HT-29 (cell line): ENCODE measurements around the gene ZNF574. TPM values are rescaled to one million over a fixed set of nuclear protein-coding genes. Genes with fewer than 3 reads are reported as not detected.
A peak's percentile ranks its signal among the peaks of the same experiment; 100 is the strongest.
"Not testable (repeated sequence)": the region's sequence is repeated elsewhere in the genome, so short reads cannot be mapped to it uniquely, and the experiment has no call there.

Experiments used
- DNase-seq: peaks from one replicate; pipeline ENCODE4 v3.0.0-alpha.2; 2015; ENCODE audit warnings: low spot score
- total RNA-seq: library from RNA; depleted of rRNA; stranded (reverse); fragments of >200 nt; shearing (Covaris generic); gene quantifications from 2 replicates; pipeline ENCODE4 v1.2.3, GENCODE V29; 2014

ZNF574 gene
- total RNA-seq, 1 experiment from 2014 or later, result 48.5 TPM

DNA sequence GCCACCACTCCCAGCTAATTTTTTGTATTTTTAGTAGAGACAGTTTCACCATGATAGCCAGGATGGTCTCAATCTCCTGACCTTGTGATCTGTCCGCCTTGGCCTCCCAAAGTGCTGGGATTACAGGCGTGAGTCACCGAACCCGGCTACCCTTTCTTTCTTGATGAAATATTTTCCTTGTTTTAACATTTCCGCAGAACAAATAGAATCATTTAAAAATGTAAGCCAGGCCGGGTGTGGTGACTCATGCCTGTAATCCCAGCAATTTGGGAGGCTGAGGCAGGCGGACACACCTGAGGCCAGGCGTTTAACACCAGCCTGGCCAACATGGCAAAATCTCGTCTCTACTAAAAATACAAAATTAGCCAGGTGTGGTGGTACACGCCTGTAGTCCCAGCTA lies 24.3 kb downstream of the ZNF574 start:
- DNase-seq, result not testable (repeated sequence)

DNA sequence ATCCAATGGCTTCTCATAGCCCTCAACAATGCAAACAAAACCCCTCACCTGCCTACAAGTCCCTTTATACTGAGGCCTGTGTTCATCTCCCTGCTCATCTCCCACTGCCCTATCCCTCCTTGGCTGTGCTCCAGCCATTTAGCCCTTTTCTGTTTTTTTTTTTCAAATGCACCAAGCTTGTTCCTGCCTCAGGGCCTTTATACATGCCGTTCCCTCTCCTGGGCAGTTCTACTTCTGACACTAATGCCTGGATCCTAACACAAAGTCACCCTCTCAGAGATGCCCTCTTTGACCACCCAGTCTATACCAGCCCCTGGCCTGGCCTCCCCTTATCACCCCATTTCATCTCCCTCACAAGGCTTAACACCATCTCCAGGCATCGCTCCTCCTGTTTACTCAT lies 26.9 kb downstream of the ZNF574 start:
- DNase-seq, result no peak

DNA sequence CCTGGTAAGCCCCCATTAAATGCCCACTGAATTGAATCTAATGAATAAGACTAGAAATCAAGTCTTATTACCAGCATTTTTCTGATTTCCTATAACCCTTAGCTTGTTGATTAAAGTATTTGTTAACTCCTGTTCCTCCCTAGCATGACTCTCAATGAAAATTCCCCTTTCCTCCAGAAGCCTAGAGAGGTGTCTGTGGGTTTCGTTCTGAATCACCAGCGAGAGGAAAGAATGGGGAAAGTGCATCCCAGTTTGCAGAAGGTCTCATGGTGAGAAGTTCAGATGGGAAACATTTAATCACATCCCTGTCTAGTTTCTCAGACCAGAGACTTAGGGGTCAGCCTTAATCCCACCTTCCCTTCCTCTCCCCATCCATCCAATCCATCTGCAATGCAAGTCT lies 29.4 kb downstream of the ZNF574 start:
- no peak for DNase-seq

DNA sequence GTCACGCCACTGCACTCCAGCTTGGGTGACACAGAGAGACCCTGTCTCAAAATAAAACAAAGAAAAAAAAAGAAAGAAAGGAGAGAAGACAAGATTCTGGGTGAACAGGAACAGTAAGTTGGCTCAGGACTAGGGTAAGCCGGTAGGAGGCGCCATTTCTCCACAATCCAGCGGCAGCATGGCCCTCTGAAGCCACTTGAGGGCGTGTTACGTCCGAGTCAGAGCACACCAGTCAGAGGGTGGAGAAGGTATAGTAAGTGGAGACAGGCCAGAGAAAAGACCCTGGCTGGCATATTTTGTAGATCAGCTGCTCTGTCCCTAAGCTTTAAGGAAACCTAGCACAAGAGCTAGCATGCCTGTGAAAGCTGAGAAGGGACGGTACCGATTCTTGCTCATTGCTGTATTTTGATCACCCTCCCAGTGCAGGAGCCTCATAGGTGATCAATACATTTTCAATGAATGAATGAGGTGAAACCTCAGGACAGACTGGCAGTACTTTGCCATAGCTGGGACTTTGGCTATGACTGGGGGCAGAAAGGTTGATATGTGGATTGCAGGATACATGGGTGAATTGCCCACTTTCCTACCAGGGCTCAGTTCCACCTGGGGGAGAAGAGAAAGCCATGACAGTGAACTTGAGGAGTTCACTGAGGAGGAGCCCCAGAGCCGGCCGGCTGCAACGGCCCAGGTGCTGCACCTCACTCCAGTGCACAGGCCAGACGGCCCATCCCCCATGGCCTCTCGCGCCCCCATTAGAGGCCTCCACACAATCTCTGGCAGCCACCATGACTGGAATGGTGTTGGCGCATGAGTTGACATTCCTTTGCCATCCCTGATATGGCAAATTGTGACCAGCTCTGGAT lies 32.8 kb downstream of the ZNF574 start:
- DNase-seq, result peak; percentile 98

DNA sequence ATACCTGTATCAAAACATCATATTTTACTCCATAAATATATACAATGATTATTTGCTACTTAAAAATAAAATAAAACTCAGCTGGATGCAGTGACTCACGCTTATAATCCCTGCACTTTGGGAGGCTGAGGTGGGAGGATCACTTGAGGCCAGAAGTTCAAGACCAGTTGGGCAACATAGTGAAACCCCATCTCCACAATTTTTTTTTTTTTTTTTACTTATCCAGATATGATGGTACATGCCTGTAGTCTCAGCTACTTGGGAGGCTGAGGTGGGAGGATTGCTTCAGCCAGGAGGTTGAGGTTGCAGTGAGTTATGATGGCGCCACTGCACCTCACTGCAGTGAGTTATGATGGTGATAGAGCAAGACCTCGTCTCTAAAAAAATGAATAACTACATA lies 33.9 kb downstream of the ZNF574 start:
- DNase-seq, result no peak

DNA sequence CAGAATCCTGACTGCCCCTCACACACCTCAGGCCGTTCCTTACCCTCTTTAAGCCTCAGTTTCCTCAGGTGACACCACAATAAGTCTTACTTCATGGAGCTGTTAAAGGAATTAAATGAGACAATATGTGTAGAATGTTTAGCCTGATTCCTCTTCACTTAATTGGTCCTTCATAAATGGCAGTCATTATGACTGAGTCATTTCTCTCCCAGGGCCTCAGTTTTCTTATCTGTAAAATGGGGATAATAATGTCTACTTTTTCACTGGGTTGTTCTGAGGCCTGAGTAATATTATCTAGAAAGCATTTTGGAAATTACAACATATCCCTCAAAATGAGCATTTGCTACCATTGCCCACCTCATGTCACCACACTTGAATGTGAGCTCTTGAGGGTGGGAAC lies 34.7 kb downstream of the ZNF574 start:
- DNase-seq, result no peak

DNA sequence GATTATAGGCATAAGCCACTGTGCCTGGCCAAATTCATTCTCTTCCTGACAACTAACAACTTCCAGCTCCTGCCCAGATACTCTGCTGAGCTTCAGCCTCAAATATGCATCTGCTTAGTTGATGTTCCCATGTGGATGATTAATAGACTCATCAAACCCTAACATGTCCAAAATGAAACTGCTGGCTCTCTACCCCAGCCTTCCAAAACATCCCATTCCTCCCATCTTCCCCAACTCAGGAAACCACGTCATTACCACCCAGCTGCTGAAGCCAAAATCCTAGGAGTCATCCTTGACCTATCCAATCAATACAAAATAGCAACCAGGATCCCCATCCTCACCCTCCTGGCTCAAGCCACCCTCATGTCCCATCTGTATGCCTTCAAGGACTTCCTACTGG lies 35.4 kb downstream of the ZNF574 start:
- DNase-seq, result no peak

DNA sequence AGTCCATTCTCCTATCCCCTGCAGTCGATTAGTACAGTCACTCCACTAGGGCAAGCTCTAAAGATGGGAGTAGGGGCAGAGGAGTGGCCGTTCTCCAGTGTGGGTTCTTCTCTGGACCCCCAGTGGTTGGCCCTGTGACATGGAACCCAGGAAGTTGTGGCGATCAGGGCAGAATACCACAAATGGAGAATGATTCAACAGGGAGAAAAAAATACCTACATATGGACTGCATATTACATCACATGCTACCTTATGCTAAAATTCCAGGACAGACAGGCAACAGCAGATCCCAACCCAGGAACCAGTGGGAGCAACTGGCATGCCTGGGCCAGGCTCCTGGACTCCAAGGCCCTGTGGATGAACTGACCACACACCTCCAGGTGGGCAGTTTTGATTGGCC lies 35.8 kb downstream of the ZNF574 start:
- no peak for DNase-seq

DNA sequence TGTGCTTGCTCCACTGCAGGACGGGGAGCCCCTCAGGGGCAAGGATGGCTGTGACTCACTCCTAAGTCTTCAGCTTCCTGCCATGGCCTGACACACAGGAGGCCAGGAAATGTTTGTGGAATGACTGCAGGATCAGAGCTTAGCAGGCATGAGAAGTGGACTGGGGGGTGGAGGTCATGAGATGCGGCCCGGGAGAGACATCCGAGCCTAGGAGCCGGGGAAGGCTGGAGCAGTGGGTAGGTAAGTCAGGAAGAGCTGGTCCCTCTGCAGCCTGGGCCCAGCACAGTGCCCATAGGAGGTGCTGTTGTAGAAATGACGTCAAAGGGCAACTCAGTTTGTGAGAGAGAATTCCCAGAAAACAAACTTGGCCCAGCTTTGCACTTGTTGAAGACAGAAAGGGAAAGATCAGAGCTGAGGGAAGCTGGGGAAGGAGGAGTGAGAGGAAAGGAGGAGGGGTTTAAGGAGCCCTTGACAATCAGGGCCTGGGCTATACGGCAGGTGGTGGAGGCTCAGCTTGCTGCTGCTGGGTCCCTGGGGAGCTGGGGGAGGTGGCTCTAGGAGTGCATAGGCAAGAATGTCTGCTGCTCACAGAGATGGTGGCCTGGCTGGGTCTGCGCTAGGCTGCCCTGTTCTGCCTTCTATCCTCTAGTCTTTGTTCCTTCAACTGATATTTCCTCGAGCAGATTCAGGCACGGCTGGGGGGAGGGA lies 37.8 kb downstream of the ZNF574 start:
- no peak for DNase-seq

DNA sequence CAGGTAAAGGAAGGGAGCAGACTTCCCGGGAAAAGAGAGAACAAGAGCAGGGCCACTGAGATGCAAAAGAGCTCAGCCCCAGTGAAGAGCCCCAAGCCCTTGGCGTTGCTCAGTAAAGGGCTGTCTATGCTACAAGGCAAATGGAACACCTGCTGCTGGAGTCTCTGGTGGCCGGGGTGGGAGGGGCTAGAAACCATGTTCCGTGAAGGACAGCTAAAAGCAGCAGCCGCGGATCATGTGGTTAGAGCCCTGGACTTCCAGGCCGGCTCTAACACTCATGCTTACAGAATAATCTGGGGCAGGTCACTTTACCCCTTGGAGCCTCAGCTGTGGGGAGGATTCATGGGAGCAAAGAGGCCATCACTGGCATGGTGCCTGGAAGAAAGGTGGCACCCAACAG lies 38.4 kb downstream of the ZNF574 start:
- DNase-seq, result no peak

DNA sequence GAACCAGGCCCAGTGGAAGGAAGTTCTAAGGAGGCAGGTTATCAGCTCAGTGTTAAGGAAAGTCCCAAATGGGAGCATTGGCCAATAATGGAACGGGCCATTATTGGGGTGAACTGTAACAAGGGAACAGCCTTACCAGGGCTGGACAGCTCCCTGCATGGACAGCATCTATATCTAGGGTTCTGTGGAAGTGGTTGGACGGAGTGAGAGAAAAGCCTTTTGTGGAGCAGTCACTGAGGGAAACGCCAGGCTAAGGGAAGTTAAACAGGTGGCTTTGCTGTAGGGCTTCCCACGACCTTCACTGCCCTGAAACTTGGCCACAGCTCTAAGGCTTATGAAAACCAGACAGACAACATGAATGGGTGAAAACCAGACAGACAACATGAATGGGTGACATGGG lies 39.3 kb downstream of the ZNF574 start:
- DNase-seq, result no peak

DNA sequence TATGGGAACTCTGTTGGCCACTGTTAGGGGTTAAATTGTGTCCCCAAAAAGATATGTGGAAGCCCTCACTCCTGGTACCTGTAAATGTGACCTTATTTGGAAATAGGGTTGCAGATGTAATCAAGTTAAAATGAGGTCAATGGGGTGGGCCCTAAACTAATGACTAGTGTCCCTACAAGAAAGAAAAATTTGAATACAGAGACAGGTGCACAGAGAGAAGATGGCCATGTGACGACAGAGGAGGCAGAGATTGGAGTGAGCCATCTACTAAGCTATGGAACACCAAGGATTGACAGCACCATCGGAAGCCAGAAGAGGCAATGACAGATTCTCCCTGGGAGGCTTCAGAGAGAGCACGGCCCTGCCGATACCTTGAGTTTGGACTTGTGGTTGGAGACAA lies 39.7 kb downstream of the ZNF574 start:
- DNase-seq, result no peak

DNA sequence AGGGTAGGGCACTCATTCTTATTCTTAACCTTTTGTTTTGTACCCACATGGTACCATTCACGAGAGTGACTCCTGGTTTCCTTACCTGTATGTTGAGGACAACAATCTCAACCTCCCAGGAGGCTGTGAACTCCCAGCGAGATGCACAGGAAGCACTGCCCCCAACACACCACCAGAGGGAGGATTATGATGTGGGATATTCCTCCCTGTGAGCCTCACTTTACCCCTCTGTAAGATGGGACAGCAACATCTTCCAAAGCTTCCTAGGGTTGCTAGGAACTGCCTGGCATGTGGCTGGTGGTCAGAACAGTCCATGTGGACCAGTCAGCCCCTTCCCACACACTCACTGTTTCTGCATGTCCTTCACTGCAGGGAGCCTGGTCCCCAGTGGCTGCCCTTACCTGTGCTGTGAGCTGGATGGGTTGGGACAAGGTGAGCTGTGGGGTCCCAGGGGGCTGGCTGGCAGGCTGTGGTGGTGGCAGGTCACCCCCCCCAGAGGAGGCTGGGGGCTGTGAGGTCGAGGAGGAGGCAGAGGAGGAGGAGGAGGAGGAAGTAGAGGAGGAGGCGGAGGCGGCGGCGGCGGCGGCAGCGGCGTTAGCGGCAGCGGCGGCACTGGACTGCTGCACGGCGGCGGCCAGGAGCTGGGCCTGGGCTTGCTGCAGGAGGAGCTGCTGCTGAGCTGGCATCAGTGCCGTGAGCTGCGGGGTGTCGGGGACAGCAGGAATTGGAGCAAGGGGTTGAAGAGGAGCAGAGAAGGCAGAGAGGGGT lies 40.5 kb downstream of the ZNF574 start:
- DNase-seq, result no peak

DNA sequence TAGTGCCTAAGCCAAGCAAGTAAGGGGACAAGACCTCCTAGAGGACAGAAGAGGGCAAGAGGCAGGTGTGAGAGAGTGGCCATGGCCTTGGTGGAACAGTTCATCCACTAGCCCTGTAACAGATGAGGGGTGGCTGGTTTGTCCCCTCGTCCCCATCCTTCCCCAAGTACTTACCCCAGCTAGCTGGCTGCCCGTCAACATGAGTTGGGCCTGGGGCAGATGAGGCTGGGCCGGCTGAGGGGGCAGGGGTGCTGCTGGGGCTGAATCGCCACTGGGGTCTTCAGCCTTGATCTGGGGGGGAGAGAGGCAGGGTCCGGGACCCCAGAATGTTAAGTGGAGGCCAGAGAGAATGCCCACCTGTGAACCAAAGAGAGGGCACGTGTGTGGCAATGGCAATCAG lies 41.1 kb downstream of the ZNF574 start:
- DNase-seq, result no peak

DNA sequence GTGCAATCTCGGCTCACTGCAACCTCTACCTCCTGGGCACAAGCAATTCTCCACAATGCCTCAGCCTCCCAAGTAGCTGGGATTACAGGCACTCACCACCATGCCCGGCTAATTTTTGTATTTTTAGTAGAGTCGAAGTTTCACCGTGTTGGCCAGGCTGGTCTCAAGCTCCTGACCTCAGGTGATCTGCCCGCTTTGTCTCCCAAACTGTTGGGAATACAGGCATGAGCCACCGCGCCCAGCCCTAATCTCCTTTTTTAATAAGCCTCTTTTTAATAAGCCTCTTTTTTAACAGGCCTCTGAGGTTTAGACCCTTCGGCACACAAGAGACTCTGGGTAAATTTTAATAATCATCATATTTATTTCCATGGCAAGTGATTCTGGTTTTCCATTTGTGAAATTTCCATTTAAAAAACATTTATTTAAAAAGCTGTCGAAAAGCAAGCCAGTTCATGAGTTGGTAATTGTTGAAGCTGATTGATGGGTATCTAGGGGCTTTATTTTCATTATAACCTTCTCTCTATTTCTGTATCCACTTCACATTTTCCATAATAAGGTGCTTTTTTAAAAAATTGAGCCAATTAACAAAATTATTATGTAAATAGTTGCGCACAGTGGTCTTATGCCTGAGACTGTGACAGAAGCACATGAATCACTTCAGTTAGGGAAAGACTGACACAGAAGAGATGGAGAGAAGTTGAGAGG lies 44.5 kb downstream of the ZNF574 start:
- DNase-seq, result no peak

DNA sequence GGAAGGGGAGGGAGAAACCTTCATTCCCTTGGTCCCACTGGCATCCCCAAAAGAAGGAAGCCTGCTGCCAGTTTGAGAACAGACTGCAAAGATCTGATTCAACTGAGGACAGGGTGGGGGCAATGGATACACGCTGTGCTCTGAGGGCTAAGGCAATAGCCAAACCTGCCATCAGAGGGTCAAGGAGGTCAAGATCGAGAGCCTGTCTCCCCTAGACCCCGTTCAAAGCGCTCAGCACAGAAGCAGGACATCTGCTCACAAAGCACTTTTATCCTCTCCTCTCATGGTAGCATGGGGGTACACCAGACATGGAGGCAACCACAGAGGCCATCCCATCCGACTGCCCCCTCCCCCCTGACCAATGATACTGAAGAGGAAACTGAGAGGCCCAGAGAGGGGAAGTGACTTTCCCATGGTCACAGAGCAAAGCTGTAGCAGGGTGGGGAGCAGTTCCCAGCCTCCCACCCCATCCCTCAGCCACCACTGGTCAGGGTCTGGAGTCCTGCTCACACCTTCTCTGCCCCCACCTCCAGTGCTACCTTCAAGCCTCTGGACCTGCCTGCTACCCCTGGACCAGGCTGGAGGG lies 45.2 kb downstream of the ZNF574 start:
- DNase-seq, result no peak

DNA sequence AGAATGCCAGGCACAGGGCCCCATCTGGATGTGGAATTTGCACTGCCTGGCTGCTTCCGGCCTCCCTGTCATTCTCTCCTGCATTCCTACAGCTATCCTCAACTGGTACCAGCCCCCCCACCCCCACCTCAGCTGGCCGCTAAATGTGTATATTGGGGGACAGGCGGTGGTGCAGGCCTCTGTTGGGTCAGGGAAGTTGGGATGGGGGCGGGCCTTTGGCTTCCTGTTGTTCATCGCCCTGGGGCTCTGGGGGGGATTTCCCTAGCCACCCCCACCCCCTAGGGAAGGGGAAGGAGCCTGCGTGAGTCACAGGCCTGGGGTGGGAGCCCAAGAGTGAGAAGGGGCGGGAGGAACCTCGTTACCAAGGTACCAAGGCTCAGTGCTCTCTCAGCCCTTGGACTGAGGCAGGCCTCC lies 45.7 kb downstream of the ZNF574 start:
- no peak for DNase-seq

DNA sequence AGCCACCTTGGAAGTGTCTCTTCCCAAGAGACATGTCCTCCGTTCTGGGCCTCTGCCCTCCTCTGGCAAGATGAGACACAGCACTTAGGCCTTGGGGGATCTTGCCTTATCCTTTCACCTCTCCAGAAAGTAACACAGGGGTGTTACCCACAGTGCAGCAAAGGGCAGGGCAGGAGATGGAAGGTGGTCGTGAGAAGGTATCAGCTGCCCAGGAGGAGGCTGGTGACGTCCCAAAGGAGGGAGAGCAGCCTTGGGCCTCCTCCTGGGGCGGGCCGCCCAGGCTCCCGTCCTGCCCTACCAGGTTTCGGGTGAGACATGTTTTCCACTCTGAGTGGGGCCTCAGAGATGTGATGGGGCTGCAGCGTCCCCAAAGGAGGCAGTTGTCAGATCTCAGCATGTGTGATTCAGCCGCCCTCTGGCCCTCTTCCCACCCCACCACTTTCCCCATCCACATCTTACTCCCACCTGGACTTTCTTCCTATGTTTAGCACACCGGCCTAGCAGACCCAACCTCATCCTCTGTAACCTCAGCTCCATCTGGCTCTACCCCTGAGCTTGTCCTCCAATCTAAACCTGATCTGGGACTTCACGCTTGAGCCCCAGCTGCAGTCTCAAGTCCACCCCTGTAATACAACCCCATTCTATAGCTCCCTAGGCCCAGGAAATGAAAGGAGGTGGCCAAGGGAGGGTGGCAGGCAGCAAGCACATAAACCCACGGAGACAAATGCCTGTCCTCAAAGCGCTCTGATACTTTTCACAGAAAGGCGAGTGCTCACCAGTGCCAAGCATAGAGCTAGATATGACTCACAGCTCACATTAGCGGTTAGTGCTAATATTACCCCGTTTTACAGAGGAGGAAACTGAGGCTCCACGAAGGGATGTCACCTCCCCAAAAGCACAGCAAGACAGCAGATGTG lies 47.0 kb downstream of the ZNF574 start:
- DNase-seq, result no peak

DNA sequence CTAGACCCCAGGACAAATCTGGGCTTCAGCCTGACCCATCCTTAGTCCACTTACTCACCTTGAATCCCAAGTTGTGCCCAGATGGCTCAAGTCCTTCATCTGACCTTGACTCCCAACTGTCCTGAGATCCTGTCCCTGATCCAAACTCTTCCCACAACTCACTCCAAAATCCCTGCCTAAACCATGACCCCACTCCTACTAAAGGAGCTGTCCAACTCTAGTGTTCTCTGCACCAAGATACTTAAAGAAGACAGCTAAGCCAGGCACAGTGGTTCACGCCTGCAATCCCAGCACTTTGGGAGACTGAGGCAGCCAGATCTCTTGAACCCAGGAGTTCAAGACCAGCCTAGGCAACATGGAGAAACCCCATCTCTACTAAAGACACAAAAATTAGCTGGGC lies 47.8 kb downstream of the ZNF574 start:
- DNase-seq, result no peak

DNA sequence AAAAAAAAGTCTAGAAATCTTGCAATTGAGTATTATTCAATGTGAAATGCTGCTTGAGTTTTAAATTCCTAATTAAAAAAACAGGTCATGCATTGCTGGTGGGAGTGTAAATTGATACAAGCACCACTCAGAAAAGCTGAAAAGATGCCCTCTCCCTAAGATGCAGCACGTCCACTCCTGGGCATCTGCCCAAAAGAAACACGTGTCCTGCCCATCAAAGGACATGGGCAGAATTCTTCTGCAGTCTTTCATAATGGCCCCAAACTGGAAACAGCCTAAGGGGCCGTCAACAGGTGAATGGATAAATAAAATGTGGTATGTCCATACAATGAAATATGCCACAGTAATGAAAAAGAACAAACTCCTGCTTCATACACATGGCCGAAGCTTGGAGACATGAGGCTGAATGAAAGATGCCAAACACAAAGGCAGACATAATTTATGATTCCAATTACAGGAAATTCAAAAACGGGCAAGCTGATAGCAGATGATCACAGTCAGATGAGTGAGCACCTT lies 48.5 kb downstream of the ZNF574 start:
- no peak for DNase-seq
